GM12801 (cell line): ENCODE results near the gene ZNF43.

ENCODE experiments used
- CTCF ChIP-seq: IDR thresholded peaks from one replicate; pipeline ENCODE4 v1.5.1; 2011; ENCODE audit warnings: control low read depth; ENCODE audit not compliant: insufficient read length; ENCODE audit errors: extremely low read depth

Gene ZNF43

GRCh38 chr19:21765151-21765550 is 70.8 kb downstream of the ZNF43 start:
- TF ChIP-seq CTCF, result no peak

GRCh38 chr19:21758296-21758695 is 77.7 kb downstream of the ZNF43 start:
- TF ChIP-seq CTCF, result no peak
